Osteocyte (in vitro differentiated cells): ENCODE data around the gene MORN3. TPM values are rescaled to one million over a fixed set of nuclear protein-coding genes. Genes with fewer than 3 reads are reported as not detected.

Source experiments
- DNase-seq: peaks from one replicate; pipeline ENCODE4 v3.0.0; 2021; ENCODE audit warnings: mixed read lengths; ENCODE audit not compliant: unreplicated experiment; ENCODE audit errors: extremely low spot score
- H3K27ac Mint-ChIP-seq: one replicate; pipeline ENCODE4 v1.8.0; 2021; ENCODE audit warnings: mild to moderate bottlenecking, mixed read lengths; ENCODE audit not compliant: unreplicated experiment
- H3K27me3 Mint-ChIP-seq: one replicate; pipeline ENCODE4 v1.8.0; 2021; ENCODE audit warnings: mixed read lengths; ENCODE audit not compliant: unreplicated experiment
- H3K36me3 Mint-ChIP-seq: one replicate; pipeline ENCODE4 v1.8.0; 2021; ENCODE audit warnings: mixed read lengths; ENCODE audit not compliant: unreplicated experiment
- H3K4me1 Mint-ChIP-seq: one replicate; pipeline ENCODE4 v1.8.0; 2021; ENCODE audit warnings: mixed read lengths; ENCODE audit not compliant: unreplicated experiment
- H3K4me3 Mint-ChIP-seq: one replicate; pipeline ENCODE4 v1.8.0; 2021; ENCODE audit warnings: mild to moderate bottlenecking, moderate library complexity, mixed read lengths; ENCODE audit not compliant: unreplicated experiment
- H3K9me3 Mint-ChIP-seq: one replicate; pipeline ENCODE4 v1.8.0; 2021; ENCODE audit warnings: mixed read lengths; ENCODE audit not compliant: unreplicated experiment
- total RNA-seq: library from RNA; stranded (reverse); gene quantifications from 2 replicates; pipeline ENCODE4 v1.2.1, GENCODE V29; 2021
- TF ChIP-seq, protein P1 (sequence below): fragments of 200-600 bp; sonication (generic); IDR thresholded peaks from 2 replicates; pipeline ENCODE4 v1.5.0; 2021; ENCODE audit warnings: antibody characterized with exemption, mild to moderate bottlenecking, moderate library complexity

MORN3 gene
- total RNA-seq, 1 donor from 2014 or later = 0.11 TPM

GRCh38 chr12:121628037-121628436 lies 41.4 kb downstream of the MORN3 start:
- Mint-ChIP-seq H3K36me3 (no peaks in the 10 kb centered on the region), H3K4me1 (peaks cover 35% of the 10 kb centered on the region)

GRCh38 chr12:121626853-121627640 lies 42.4 kb downstream of the MORN3 start:
- H3K9me3 Mint-ChIP-seq = no peaks in the 10 kb centered on the region
- H3K36me3 Mint-ChIP-seq = no peaks in the 10 kb centered on the region

More at GRCh38 chr12:121628037-121628436, 41.4 kb downstream of the MORN3 start:
- Mint-ChIP-seq H3K4me3 (peak overlapping the region; percentile 76), H3K27ac (peak overlapping the region; percentile 79), H3K9me3 (no peaks in the 10 kb centered on the region), H3K27me3 (no peaks in the 10 kb centered on the region)
- DNase-seq = no peak
- TF ChIP-seq, protein P1, sequence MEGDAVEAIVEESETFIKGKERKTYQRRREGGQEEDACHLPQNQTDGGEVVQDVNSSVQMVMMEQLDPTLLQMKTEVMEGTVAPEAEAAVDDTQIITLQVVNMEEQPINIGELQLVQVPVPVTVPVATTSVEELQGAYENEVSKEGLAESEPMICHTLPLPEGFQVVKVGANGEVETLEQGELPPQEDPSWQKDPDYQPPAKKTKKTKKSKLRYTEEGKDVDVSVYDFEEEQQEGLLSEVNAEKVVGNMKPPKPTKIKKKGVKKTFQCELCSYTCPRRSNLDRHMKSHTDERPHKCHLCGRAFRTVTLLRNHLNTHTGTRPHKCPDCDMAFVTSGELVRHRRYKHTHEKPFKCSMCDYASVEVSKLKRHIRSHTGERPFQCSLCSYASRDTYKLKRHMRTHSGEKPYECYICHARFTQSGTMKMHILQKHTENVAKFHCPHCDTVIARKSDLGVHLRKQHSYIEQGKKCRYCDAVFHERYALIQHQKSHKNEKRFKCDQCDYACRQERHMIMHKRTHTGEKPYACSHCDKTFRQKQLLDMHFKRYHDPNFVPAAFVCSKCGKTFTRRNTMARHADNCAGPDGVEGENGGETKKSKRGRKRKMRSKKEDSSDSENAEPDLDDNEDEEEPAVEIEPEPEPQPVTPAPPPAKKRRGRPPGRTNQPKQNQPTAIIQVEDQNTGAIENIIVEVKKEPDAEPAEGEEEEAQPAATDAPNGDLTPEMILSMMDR = no peak

DNA sequence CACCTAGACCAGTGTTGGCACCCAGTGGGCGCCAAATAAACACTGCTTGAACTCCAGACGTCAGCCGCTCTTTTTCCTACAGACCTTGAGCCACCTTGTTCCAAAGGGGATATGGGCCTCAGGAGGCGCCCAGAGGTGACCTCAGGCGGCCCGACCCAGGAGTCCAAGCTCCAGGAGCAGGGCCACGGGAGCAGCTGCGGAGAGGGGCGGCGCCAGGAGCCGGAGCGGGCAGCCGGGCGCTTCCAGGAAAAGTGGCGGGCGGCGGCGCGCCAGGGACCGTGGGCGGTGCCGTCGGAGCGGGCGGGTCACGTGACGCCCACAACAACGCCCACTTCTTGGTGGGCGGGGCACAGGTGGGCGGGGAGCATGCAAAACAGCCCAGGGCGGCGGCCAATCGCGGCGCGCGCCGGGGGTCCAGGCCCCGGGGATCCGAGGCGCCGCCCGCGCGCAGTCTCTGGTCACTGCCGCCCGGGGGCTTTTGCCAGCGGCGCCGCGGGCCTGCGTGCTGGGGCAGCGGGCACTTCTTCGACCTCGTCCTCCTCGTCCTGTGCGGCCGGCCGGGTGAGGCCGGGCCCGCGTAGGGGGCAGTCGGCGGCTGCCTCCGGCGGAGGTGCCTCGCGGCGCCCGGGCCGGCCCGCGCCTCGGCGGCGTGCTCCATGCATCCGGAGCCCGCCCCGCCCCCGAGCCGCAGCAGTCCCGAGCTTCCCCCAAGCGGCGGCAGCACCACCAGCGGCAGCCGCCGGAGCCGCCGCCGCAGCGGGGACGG lies 43.2 kb downstream of the MORN3 start, which contains the start of gene ORAI1:
Gene ORAI1 (plus strand): TSS at position 444 of the 766 bp plus-strand sequence.
- peak; percentile 98 for DNase-seq
- peak within 1 kb of the TSS; percentile 76 for H3K4me3 Mint-ChIP-seq
- H3K27ac Mint-ChIP-seq = peak within 1 kb of the TSS; percentile 79
- no peaks in the 10 kb centered on the region for H3K9me3 Mint-ChIP-seq
- H3K27me3 Mint-ChIP-seq = no peaks in the 10 kb centered on the region
- peaks cover 28% of the 10 kb centered on the region for H3K4me1 Mint-ChIP-seq
- no peaks in the 10 kb centered on the region for H3K36me3 Mint-ChIP-seq
- TF ChIP-seq, protein P1 = peak; percentile 18

More at GRCh38 chr12:121626853-121627640, 42.4 kb downstream of the MORN3 start:
- peak; percentile 88 for DNase-seq
- TF ChIP-seq, protein P1 = no peak
- peak overlapping the region; percentile 79 for H3K27ac Mint-ChIP-seq
- H3K4me1 Mint-ChIP-seq = peaks cover 32% of the 10 kb centered on the region
- H3K4me3 Mint-ChIP-seq = peak overlapping the region; percentile 76
- H3K27me3 Mint-ChIP-seq = no peaks in the 10 kb centered on the region

DNA sequence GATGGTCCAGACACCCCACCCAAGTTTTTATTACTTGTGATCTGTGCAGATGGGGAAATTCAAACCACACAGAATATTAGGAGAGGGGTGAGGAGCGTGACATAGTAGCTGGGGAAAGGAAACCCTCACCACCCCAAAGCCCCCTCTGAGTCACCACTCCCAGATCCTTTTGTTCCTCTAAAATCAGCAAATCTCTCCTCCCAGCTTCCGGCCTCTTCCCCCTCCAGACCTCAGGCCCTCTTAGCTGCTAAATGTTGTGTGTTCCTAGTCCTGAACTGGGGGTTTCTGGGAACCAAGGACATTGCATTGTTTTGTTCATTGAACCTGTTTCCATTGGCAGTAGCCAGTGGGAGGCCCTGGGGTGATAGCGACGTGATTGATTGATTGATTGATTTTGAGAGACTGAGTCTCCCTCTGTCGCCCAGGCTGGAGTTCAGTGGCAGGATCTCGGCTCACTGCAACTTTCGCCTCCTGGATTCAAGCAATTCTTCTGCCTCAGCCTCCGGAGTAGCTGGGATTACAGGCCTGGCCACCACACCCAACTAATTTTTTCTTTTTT lies 49.0 kb downstream of the MORN3 start:
- no peaks in the 10 kb centered on the region for H3K9me3 Mint-ChIP-seq
- no peaks in the 10 kb centered on the region for H3K36me3 Mint-ChIP-seq
- H3K4me1 Mint-ChIP-seq = peaks cover 7% of the 10 kb centered on the region
- H3K27me3 Mint-ChIP-seq = no peaks in the 10 kb centered on the region
- no peak overlapping the region for H3K4me3 Mint-ChIP-seq
- no peak for DNase-seq
- H3K27ac Mint-ChIP-seq = no peak overlapping the region
- TF ChIP-seq, protein P1 = no peak
